ENCODE results near the gene TMED10.

DNA sequence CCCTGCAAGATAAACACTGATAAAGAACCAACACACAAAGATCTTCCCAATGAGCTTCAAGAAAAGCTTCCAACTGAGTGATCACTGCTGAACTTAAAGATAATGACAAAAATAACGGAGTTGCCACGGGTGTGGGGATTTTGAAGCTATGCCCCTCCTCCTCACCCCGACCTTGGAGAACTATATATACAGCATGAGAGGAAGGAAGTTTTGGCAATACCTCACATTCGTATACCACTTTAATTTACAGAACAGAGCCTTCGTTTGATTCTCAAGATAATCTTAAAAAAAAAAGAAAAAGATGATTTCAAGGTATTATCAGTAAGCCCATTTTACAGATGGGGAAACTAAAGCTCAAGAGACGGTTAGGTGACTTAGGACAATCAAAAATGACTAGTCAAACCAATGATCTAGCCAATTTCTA lies 50.3 kb downstream of the TMED10 start:
- TF ChIP-seq CTCF (conservative IDR thresholded peaks at IDR 0.05), result no peak
- TF ChIP-seq ZFX (IDR thresholded peaks at IDR 0.05), result no peak
